HepG2 (cell line): Measurements from ENCODE around the gene PERP. TPM values are rescaled to one million over a fixed set of nuclear protein-coding genes. Genes with fewer than 3 reads are reported as not detected.

ENCODE experiments used
- AFF4 ChIP-seq: sonication (generic); formaldehyde crosslinking; IDR thresholded peaks from 2 replicates; pipeline ENCODE4 v1.4.0; 2020; ENCODE audit warnings: missing genetic modification reagents
- ERF ChIP-seq: IDR thresholded peaks from 2 replicates; pipeline ENCODE4 v1.6.1; 2018; ENCODE audit warnings: missing biosample characterization, missing genetic modification reagents
- GLMP ChIP-seq: sonication (generic); formaldehyde crosslinking; IDR thresholded peaks from 2 replicates; pipeline ENCODE4 v1.9.0; 2021; ENCODE audit warnings: missing genetic modification reagents, mild to moderate bottlenecking, borderline replicate concordance
- HMGXB3 ChIP-seq: sonication (generic); formaldehyde crosslinking; IDR thresholded peaks from 2 replicates; pipeline ENCODE4 v1.4.0; 2020; ENCODE audit warnings: missing genetic modification reagents, borderline replicate concordance
- HNRNPL ChIP-seq: fragments of 200-400 bp; formaldehyde crosslinking; IDR thresholded peaks from 2 replicates; pipeline ENCODE4 v1.6.1; 2017; ENCODE audit warnings: mild to moderate bottlenecking, low read depth, low read length
- KDM5B ChIP-seq: sonication (generic); formaldehyde crosslinking; IDR thresholded peaks from 2 replicates; pipeline ENCODE4 v1.4.0; 2020; ENCODE audit warnings: missing genetic modification reagents, mild to moderate bottlenecking, borderline replicate concordance
- MED13 ChIP-seq: sonication (generic); formaldehyde crosslinking; IDR thresholded peaks from 2 replicates; pipeline ENCODE4 v1.5.0; 2020; ENCODE audit warnings: missing genetic modification reagents
- PAF1 ChIP-seq: IDR thresholded peaks from 2 replicates; pipeline ENCODE4 v1.6.1; 2016; ENCODE audit warnings: missing genetic modification reagents, missing compliant biosample characterization
- SMYD3 ChIP-seq: sonication (generic); formaldehyde crosslinking; IDR thresholded peaks from 2 replicates; pipeline ENCODE4 v1.8.1; 2023; ENCODE audit warnings: mild to moderate bottlenecking, missing genetic modification reagents
- ZHX2 ChIP-seq, 2 experiments: sonication (generic) in 1 of 2; formaldehyde crosslinking in 1 of 2; IDR thresholded peaks; 2 replicates each; pipeline versions ENCODE4 v1.6.1 to v1.9.0; 2014 to 2022; ENCODE audit warnings: antibody characterized with exemption in 1 of 2, borderline replicate concordance in 1 of 2, inconsistent platforms in 1 of 2, low read depth in 1 of 2, missing genetic modification reagents in 1 of 2
- ZKSCAN8 ChIP-seq: IDR thresholded peaks from 2 replicates; pipeline ENCODE4 v1.6.1; 2016; ENCODE audit warnings: borderline replicate concordance, missing genetic modification reagents, missing compliant biosample characterization
- ZNF263 ChIP-seq: sonication (generic); formaldehyde crosslinking; IDR thresholded peaks from 2 replicates; pipeline ENCODE4 v1.4.0; 2020; ENCODE audit warnings: missing genetic modification reagents
- ZNF547 ChIP-seq: sonication (generic); formaldehyde crosslinking; IDR thresholded peaks from 2 replicates; pipeline ENCODE4 v1.5.1; 2020; ENCODE audit warnings: mild to moderate bottlenecking, missing genetic modification reagents
- polyA plus RNA-seq, 8 experiments: library from polyadenylated mRNA; depleted of rRNA in 3 of 8; stranded (reverse) in 7 of 8; unstranded in 1 of 8; fragments of >200 nt; fragmentation: Illumina TruSeq in 4 of 8; extraction: Trizol in 4 of 8; gene quantifications; 2 replicates each; pipeline versions ENCODE4 v1.2.1 to v1.2.3, GENCODE V29; 2011 to 2016; ENCODE audit warnings: low read depth in 4 of 8, missing spikeins in 1 of 8, mixed read lengths in 1 of 8; ENCODE audit not compliant: insufficient read depth in 1 of 8
- total RNA-seq, 5 experiments: library from RNA; depleted of rRNA; stranded (reverse); fragments of >200 nt; fragmentation: Illumina TruSeq; extraction: Trizol; gene quantifications; 2 replicates each; pipeline ENCODE4 v1.2.3, GENCODE V29; 2016; ENCODE audit warnings: low read depth in 1 of 5

Gene PERP
- total and polyA plus RNA-seq, 2 of the 13 experiments (the other 11 are each of a cell fraction or from before 2014, with no cell fraction given), result 26.0 to 53.0 TPM

- TF ChIP-seq ZHX2 (IDR thresholded peaks at IDR 0.05; ENCODE audit: low read depth), result 0 out of 2 replicates have a peak, but pooled peaks have one; percentile 26
- TF ChIP-seq ZHX2 (CRISPR knock-in tag; IDR thresholded peaks at IDR 0.05; ENCODE audit: borderline replicate concordance), result no peak
- TF ChIP-seq KDM5B (CRISPR knock-in tag), result peak; percentile 86
- TF ChIP-seq HMGXB3 (CRISPR knock-in tag), result no peak; the same call in 1 of the 2 replicates
- TF ChIP-seq ZNF263 (CRISPR knock-in tag), result peak; percentile 76; the same call in 1 of the 2 replicates
- peak; percentile 21; the same call in 1 of the 2 replicates for TF ChIP-seq ERF (CRISPR knock-in tag)
- no peak for TF ChIP-seq HNRNPL
- 0 out of 2 replicates have a peak, but pooled peaks have one; percentile 39 for TF ChIP-seq ZKSCAN8 (CRISPR knock-in tag)
- no peak for TF ChIP-seq PAF1
- TF ChIP-seq GLMP (CRISPR knock-in tag), result no peak
- TF ChIP-seq ZNF547, result peak; percentile 91; the same call in 1 of the 2 replicates
- TF ChIP-seq SMYD3 (CRISPR knock-in tag), result no peak
- TF ChIP-seq AFF4 (CRISPR knock-in tag), result peak; percentile 81
- no peak for TF ChIP-seq MED13 (CRISPR knock-in tag)
Observed at GRCh38 chr6:138107078-138107751, at the start of gene PERP (continued).
